Activated CD8-positive, alpha-beta memory T cell treated with anti-CD3 and anti-CD28 coated beads, Interleukin-2, amount 50 U/mL, for 1 hour (primary cell): Measurements from ENCODE around the gene RDM1.

ENCODE experiments used
- DNase-seq: peaks from one replicate; pipeline ENCODE4 v3.0.0-alpha.2; 2020; ENCODE audit errors: extremely low read depth

RDM1 gene

GRCh38 chr17:35932586-35932985, 2.0 kb upstream of the RDM1 start:
- DNase-seq: no peak

GRCh38 chr17:35931794-35932425, 1.3 kb upstream of the RDM1 start:
- DNase-seq: no peak

DNA sequence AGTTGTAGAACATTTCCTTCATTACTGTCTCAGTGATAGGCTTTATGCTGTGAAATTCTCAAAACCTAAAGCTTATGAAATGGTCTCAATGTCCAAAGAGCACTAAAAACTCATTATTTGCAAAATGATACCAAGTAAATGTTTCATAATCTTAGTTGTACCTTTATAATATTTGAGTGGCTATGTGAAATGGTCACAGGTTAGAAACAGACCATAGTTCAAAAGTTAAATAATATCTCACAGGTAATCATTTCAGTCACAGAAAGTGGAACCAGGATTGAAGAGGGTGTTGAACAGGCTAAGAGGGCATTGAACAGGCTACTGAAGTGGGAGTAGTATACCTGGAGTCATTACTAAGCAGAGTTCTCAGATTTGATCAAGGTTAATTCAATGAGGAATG, 2.9 kb downstream of the RDM1 start:
- no peak for DNase-seq

DNA sequence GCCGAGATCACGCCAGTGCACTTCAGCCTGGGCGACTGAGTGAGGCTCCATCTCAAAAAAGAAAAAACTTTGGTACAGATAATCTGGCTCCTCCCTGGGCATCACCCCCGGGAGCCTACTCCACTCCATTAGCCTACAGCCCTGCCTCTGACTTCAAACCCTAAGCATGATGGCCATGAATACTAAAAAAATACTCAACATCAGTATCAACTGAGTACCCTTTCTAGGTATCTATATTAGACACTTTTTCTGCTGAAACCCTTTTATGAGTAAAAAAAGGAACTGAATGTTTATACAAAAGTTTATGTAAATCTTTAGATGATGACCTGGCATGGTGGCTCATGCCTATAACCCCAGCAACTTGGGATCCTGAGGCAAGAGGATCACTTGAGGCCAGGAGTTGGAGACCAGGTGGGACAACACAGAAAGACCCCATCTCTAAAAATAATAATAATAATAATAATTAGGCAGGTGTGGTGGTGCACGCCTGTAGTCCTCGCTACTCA, 6.9 kb downstream of the RDM1 start:
- DNase-seq: no peak

DNA sequence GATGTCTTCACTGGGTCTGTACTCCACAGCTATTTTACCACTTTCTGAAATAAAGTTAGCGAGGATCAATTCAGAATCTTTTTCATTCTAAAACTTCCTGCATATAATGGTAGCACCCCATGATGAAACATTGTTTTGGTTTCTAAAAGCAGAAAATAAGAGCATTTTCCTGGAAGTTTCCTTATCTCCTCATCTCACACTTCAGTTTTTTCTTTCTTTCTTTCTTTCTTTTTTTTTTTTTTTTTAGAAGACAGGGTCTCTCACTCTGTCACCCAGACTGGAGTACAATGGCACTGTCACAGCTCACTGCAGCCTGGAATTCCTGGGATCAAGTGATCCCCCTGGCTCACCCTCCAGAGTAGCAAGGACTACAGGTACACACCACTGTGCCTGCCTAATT, 10.3 kb downstream of the RDM1 start:
- DNase-seq: no peak

GRCh38 chr17:35918665-35919064, 11.9 kb downstream of the RDM1 start:
- DNase-seq: no peak

DNA sequence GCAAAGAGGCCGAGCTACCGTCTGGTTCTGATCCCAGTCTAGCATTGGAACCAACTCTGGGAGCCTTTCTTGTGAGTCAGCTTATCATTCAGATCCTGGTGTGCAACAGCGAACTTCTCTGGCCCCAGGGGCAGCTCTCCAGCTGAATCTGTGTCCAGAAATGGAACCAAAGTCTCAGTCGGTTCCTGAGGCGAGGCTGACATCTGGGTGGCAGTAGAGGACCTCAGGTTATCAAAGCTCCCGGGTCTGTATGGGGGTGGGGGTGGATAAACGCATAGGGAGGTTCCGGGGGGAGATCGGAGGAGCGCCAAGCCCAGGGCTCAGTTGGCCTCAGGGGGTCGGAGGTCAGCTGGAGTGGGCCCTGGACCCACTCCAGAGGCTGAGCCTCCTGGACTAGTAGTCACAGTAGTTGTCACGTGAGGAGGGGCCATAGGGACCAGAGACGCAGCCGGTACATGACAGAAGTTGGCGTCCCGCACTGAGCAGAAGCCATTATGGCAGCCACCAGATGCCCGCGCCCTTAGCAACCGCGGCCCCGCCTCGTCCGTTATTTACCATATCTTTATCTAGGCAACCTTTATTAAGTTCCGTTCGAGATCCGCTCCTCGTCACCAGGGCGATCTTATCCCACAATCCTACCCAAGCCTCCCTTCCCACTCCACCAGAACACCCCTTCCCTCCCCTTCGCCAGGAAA, 12.9 kb downstream of the RDM1 start:
- DNase-seq: no peak

DNA sequence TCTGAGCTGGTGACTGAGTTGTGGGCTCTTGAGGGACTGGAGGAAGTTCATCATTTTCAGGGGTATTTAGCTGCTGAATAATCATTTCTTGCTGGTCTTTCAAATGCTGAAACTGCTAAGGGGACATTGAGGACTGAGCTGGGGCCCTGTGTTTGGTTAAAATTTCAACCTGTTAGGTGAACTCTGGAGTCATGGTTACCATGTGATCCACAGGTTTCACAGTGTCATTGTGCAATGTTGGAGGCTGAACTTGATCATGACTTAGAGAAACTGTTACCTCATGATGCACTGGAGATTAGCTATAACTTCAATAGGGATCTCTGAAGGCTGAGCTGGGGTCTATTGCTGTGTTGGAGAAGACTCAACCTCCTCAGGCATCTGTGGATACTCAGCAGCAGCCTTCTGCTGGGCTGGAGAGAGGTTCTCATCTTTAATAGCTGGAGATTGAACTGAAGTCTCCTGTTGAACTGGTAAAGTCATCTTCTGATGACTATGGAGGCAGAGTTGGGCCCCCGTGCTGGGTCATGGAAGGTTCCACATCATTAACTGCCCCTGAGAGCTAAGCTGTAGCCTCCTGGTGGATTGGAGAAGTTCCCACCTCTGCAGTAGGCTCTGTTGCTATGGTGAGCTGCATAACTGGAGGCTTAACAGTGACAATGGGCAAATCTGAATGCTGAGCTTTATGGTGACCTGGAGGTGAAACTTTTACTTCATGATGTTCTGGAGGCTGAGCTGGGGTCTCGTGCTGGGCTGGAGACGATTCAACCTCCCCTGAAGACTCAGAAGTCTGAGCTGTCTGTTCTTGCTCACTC, 15.2 kb downstream of the RDM1 start:
- DNase-seq: no peak

DNA sequence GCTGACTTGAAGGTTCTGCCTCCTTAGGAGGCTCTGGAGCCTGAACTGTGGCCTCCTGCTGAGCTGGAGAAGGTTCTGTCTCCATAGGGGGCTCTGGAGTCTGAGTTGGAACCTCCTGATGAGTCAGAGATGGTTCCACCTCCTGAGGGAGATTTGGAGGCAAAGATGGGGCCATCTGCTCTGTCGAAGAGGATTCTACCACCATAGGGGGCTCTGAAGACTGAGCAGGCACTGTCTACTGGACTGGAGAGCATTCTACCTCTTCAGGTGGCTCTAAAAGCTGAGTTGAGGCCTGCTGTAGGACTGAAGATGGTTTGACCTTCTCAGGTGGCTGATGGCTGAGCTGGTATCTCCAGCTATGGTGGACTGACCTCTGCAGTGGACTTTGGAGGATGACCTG, 16.2 kb downstream of the RDM1 start:
- DNase-seq: no peak

DNA sequence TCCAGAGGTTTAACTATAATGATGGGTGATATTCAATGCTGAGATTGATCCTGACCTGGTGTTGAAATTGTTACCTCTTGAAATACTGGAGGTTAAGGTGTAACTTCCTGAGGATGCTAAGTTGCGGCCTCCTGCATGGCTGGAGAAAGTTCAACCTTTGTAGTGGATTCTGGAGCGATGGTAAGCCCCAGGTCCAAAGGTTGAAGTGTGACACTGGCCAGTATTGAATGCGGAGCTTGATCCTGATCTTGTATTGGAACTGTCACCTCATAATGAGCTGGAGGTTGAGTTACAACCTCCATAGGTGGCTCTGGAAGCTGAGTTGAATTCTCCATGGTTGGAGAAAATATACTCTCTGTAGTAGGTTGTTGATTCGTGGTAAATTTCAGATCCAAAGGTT, 17.0 kb downstream of the RDM1 start:
- no peak for DNase-seq

DNA sequence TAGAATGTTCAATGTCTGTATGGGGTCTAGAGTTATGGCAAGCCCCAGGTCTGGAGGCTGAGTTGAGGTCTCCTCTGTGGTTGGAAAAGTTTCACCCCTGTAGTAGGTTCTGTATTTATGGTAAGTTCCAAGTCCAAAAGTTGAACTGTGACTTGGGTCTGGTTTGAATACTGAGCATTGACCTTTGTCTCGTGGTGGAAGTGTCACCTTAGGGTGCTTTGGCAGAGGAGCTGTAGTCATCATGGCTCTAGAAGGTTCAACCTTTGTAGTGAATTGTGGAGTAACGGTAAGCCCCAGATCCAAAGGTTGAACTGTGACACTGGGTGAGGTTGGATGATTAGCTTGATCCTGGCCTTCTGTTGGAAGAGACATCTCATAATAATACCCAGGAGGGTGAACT, 17.6 kb downstream of the RDM1 start:
- DNase-seq: no peak

DNA sequence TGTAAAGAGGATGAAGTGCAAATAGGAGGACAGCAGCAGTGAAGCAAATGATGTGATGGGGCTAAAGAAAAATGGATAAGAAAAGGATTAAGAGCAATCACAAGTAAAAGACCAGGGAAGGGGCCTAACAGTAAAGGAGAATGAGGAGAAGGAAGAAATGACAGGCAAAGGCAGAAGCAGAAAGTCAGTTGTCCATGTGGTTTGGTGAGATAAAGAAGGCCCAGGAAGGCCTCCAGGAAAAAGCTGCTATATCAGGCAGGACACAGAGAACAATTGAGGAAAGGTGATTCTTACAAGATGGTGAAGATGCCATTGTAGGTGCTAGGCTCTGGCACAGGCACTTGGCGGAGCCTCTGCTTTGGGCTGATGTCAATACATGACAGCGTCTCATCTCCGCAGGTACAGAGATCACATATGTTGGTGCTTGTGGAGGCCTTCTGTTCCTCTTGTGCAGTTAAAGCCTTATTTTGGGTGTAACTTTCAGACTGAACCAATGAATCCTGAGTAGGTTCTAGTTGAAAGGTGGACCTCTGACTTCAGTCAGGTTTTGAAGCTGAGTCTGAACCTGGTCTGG, 18.1 kb downstream of the RDM1 start:
- DNase-seq: no peak

GRCh38 chr17:35909408-35909807, 21.2 kb downstream of the RDM1 start:
- DNase-seq: no peak

DNA sequence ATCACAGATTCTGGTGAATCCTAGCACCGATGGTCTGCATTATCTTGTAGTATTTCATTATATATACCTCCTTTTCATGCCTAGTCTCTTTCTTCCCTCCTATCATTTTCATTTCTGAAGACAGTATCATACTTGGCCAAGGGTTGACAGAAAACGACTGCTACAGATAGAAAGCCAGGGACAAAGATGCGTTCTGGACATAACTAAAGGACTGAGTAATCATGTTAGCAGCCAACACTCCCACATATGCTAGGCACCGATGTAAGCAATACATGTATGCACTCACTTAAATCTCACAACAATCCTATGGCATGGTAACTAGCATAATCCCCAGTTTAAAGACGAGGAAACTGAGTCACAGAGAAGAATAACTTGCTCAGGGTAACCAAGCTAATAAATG, 22.9 kb downstream of the RDM1 start:
- DNase-seq: no peak

- no peak for DNase-seq
Measured at GRCh38 chr17:35906926-35907637, 23.5 kb downstream of the RDM1 start.

- DNase-seq: no peak
Measured at GRCh38 chr17:35906191-35906925, 24.2 kb downstream of the RDM1 start.

DNA sequence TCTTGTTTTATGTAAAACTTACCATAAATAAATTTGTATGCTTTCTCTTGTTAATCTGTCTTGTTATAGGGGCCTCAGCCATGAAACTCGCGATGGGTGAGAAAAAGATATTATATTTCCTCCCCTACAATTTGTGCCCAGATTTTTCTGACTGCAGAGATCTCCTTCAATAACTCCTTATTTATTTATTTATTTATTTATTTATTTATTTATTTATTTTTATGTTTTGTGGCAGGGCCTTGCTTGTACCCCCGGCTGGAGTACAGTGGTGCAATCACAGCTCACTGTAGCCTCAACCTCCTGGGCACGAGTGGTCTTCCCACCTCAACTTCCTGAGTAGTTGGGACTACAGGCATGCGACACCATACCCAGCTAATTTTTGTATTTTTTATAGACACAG, 27.1 kb downstream of the RDM1 start:
- no peak for DNase-seq

- no peak for DNase-seq
Measured at GRCh38 chr17:35901631-35902175, 28.9 kb downstream of the RDM1 start.

DNA sequence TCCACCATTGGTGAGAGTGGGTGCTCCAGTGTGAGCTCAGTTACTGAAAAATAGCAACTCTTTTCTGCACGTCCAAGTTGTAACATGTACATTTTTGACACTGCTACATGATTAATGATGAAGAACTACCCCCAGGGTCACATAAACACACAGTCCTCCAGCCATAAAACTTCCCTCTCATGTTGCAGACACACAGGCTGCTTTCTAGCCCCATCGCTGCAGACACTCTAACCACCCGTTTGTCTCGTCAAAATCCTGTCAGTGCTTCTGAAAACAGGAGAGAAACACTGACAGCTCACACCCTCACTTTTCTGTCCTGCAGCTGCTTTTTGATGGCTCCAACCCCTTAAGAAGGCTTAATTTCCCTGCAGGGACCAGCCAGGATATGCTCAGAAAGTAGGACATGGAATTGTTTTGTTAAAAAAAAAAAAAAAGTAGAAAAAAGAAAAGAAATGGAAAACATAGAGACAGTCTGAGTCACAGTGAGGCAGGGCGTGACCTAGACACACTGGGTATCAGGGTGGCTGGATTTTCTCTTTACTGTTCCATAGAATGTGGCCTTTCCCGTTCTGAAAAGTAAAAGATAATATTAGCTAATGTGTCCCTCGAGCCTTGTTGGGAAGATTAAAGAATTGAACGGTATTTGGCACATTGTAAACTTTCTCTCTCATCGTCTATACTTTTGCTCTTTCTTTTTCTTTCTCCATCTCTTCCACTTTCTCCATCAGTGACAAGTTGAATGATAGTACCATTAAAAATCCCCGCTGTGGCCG, 29.7 kb downstream of the RDM1 start:
- no peak for DNase-seq

DNA sequence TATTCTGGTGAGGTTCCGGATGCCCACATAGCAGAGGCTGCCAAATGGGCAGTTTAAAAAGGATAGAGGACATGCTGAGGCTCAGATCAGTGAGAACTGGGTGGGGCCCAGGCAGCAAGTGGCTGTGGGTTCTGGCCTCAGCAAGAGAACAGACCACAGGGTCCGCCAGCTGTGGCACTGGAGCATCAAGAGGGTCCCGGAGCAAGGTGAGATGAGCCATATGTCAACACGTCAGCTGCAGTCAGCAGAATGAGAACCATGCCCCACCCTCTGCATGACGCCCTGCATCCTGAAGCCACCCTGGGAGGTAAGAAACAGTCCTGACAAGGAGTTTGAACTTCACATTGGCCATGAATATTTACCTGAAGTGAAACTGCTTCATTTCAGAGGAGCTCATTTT, 30.3 kb downstream of the RDM1 start:
- no peak for DNase-seq
